Fibroblast of the aortic adventitia (primary cell): Measurements from ENCODE around the gene AP2A2. TPM values are rescaled to one million over a fixed set of nuclear protein-coding genes. Genes with fewer than 3 reads are reported as not detected.

Experiments used
- DNase-seq: peaks from one replicate; pipeline ENCODE4 v3.0.0-alpha.2; 2010; ENCODE audit warnings: low read depth
- H3K4me3 ChIP-seq: 2 replicates; pipeline ENCODE4 v1.5.1; 2011; ENCODE audit warnings: low read depth, mild to moderate bottlenecking, control low read depth, low read length, moderate library complexity
- CTCF ChIP-seq: IDR thresholded peaks from 2 replicates; pipeline ENCODE4 v1.5.1; 2011; ENCODE audit warnings: mild to moderate bottlenecking, low read length, control low read depth, inconsistent platforms; ENCODE audit not compliant: insufficient read depth
- total RNA-seq: library from RNA; depleted of rRNA; stranded (reverse); fragments of >200 nt; gene quantifications from 2 replicates; pipeline ENCODE4 v1.2.3, GENCODE V29; 2012; ENCODE audit warnings: low replicate concordance

AP2A2 gene
- total RNA-seq, 1 donor: 72.9 TPM

- H3K4me3 ChIP-seq: no peak overlapping the region
- no peak for TF ChIP-seq CTCF
- no peak for DNase-seq
Observed at GRCh38 chr11:940496-941135, 14.9 kb downstream of the AP2A2 start.

- TF ChIP-seq CTCF: no peak
- peak; percentile 91 for DNase-seq
Observed at GRCh38 chr11:942823-943222, 17.2 kb downstream of the AP2A2 start.

GRCh38 chr11:944711-945470 lies 19.2 kb downstream of the AP2A2 start:
- DNase-seq: peak; percentile 60
- H3K4me3 ChIP-seq: peak overlapping the region; percentile 42
- peak; percentile 44 for TF ChIP-seq CTCF

More at GRCh38 chr11:942823-943222, 17.2 kb downstream of the AP2A2 start:
- H3K4me3 ChIP-seq: peak overlapping the region; percentile 3

GRCh38 chr11:945986-946385 lies 20.3 kb downstream of the AP2A2 start:
- no peak overlapping the region for H3K4me3 ChIP-seq
- TF ChIP-seq CTCF: no peak
- no peak for DNase-seq

- DNase-seq: no peak
- TF ChIP-seq CTCF: no peak
- H3K4me3 ChIP-seq: no peak overlapping the region
Observed at GRCh38 chr11:947744-948143, 22.1 kb downstream of the AP2A2 start.

- TF ChIP-seq CTCF: no peak
- DNase-seq: no peak
Observed at GRCh38 chr11:951507-951906, 25.8 kb downstream of the AP2A2 start.

More at GRCh38 chr11:951507-951906, 25.8 kb downstream of the AP2A2 start:
- H3K4me3 ChIP-seq: no peak overlapping the region
